DND-41 (cell line): ENCODE measurements around the gene ACAP1.
A peak's percentile ranks its signal among the peaks of the same experiment; 100 is the strongest.
"Not testable (repeated sequence)": the region's sequence is repeated elsewhere in the genome, so short reads cannot be mapped to it uniquely, and the experiment has no call there.

Source experiments
- ATAC-seq: fragments of 200-7000 bp; cut with Tn5 transposase; 3 replicates; pipeline ENCODE4 v1.9.1; 2021; ENCODE audit warnings: low read depth; ENCODE audit not compliant: insufficient read depth
- DNase-seq: peaks from one replicate; pipeline ENCODE4 v3.0.0-alpha.2; 2020
- H2AFZ ChIP-seq: 2 replicates; pipeline ENCODE4 v1.6.0; 2012; ENCODE audit warnings: low read depth, low read length
- H3K27ac ChIP-seq: 2 replicates; pipeline ENCODE4 v1.5.1; 2012; ENCODE audit warnings: low read length, inconsistent platforms
- H3K27me3 ChIP-seq: fragments of 200-600 bp; sonication (generic); 2 replicates; pipeline ENCODE4 v1.6.0; 2012; ENCODE audit warnings: low read length, mild to moderate bottlenecking, inconsistent platforms; ENCODE audit not compliant: insufficient read depth, poor library complexity
- H3K36me3 ChIP-seq: 2 replicates; pipeline ENCODE4 v1.5.1; 2012; ENCODE audit warnings: low read length, inconsistent platforms; ENCODE audit not compliant: insufficient read depth
- H3K4me1 ChIP-seq: 2 replicates; pipeline ENCODE4 v1.5.1; 2012; ENCODE audit warnings: mild to moderate bottlenecking, low read length; ENCODE audit not compliant: insufficient read depth
- H3K4me2 ChIP-seq: 2 replicates; pipeline ENCODE4 v1.6.0; 2012; ENCODE audit warnings: mild to moderate bottlenecking, moderate library complexity, low read length, inconsistent platforms; ENCODE audit not compliant: insufficient read depth
- H3K4me3 ChIP-seq, 2 experiments: fragments of 200-600 bp in 1 of 2; shearing (Covaris generic) in 1 of 2; 2 replicates each; pipeline ENCODE4 v1.5.1; 2012 to 2016; ENCODE audit warnings: inconsistent platforms in 2 of 2, low read length in 2 of 2, mild to moderate bottlenecking in 2 of 2, low read depth in 1 of 2, moderate library complexity in 1 of 2
- H3K79me2 ChIP-seq: 2 replicates; pipeline ENCODE4 v1.6.0; 2012; ENCODE audit warnings: low read length, inconsistent platforms; ENCODE audit not compliant: insufficient read depth
- H3K9ac ChIP-seq: 2 replicates; pipeline ENCODE4 v1.6.0; 2012; ENCODE audit warnings: low read depth, mild to moderate bottlenecking, inconsistent platforms, low read length, moderate library complexity
- H3K9me3 ChIP-seq: 2 replicates; pipeline ENCODE4 v1.5.1; 2012; ENCODE audit warnings: low read length, moderate library complexity, mild to moderate bottlenecking, inconsistent platforms; ENCODE audit not compliant: insufficient read depth, severe bottlenecking
- H4K20me1 ChIP-seq: 2 replicates; pipeline ENCODE4 v1.6.0; 2012; ENCODE audit warnings: low read length; ENCODE audit not compliant: insufficient read depth
- EZH2 ChIP-seq: IDR thresholded peaks from 3 replicates; pipeline ENCODE4 v1.6.1; 2012; ENCODE audit warnings: borderline replicate concordance, low read depth, mild to moderate bottlenecking, moderate library complexity, low read length, inconsistent platforms; ENCODE audit not compliant: severe bottlenecking
- TF ChIP-seq, protein P1 (sequence below): IDR thresholded peaks from 2 replicates; pipeline ENCODE4 v1.5.1; 2012; ENCODE audit warnings: borderline replicate concordance, low read length, moderate library complexity, mild to moderate bottlenecking; ENCODE audit not compliant: poor library complexity, severe bottlenecking; ENCODE audit errors: extremely low read depth

The ACAP1 gene

DNA sequence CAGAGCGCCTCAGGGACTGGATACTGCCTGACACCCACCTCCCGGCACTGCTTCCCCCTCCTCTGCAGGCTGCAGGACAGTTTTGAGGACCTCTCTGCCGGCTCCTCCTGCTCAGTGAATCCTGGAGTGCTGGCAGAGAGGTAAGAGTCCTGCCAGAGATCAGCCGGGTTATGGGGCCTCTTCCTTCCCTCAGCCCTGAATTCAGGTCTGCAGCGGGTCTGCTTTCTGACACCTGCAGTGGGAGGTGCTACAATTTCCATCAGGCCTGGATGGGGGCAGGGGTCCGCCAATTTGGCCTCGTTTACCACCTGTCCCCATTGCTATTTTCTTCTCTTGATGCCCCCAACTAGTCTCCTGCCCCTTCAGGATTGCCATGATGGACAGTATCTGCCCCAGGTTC lies 4.2 kb upstream of the ACAP1 start:
- peaks cover 7% of the 10 kb centered on the region for H3K36me3 ChIP-seq
- H3K9me3 ChIP-seq: no peaks in the 10 kb centered on the region
- no peak for DNase-seq
- no peak for TF ChIP-seq EZH2
- TF ChIP-seq, protein P1, sequence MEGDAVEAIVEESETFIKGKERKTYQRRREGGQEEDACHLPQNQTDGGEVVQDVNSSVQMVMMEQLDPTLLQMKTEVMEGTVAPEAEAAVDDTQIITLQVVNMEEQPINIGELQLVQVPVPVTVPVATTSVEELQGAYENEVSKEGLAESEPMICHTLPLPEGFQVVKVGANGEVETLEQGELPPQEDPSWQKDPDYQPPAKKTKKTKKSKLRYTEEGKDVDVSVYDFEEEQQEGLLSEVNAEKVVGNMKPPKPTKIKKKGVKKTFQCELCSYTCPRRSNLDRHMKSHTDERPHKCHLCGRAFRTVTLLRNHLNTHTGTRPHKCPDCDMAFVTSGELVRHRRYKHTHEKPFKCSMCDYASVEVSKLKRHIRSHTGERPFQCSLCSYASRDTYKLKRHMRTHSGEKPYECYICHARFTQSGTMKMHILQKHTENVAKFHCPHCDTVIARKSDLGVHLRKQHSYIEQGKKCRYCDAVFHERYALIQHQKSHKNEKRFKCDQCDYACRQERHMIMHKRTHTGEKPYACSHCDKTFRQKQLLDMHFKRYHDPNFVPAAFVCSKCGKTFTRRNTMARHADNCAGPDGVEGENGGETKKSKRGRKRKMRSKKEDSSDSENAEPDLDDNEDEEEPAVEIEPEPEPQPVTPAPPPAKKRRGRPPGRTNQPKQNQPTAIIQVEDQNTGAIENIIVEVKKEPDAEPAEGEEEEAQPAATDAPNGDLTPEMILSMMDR: no peak
- H3K9ac ChIP-seq: no peak overlapping the region
- peaks cover 58% of the 10 kb centered on the region for H3K4me1 ChIP-seq
- H3K27me3 ChIP-seq: no peaks in the 10 kb centered on the region
- H3K27ac ChIP-seq: no peak overlapping the region
- no peak for ATAC-seq
- H3K4me3 ChIP-seq: no peak overlapping the region
- H2AFZ ChIP-seq: no peak overlapping the region
- no peaks in the 10 kb centered on the region for H4K20me1 ChIP-seq
- H3K4me2 ChIP-seq: no peak overlapping the region
- H3K79me2 ChIP-seq: peaks cover 47% of the 10 kb centered on the region

DNA sequence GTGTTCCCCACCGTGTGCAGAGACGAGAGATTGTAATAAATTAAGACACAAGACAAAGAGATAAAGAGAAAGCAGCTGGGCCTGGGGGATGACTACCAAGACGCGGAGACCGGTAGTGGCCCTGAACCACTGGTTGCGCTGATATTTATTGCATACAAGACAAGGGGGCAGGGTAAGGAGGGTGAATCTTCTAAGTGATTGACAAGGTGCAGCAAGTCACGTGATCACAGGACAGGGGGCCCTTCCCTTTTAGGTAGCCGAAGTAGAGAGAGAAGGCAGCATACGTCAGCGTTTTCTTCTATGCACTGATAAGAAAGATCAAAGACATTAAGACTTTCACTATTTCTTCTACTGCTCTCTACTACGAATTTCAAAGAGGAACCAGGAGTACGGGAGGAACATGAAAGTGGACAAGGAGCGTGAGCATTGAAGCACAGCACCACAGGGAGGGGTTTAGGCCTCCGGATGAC lies 3.7 kb upstream of the ACAP1 start:
- not testable (repeated sequence) for H3K9me3 ChIP-seq, H3K9ac ChIP-seq, H3K4me3 ChIP-seq, H3K36me3 ChIP-seq, H3K4me2 ChIP-seq, H3K27me3 ChIP-seq, H4K20me1 ChIP-seq, ATAC-seq, H2AFZ ChIP-seq, DNase-seq, H3K27ac ChIP-seq
- Histone ChIP-seq H3K4me1 (peaks cover 58% of the 10 kb centered on the region), H3K79me2 (peaks cover 47% of the 10 kb centered on the region)

DNA sequence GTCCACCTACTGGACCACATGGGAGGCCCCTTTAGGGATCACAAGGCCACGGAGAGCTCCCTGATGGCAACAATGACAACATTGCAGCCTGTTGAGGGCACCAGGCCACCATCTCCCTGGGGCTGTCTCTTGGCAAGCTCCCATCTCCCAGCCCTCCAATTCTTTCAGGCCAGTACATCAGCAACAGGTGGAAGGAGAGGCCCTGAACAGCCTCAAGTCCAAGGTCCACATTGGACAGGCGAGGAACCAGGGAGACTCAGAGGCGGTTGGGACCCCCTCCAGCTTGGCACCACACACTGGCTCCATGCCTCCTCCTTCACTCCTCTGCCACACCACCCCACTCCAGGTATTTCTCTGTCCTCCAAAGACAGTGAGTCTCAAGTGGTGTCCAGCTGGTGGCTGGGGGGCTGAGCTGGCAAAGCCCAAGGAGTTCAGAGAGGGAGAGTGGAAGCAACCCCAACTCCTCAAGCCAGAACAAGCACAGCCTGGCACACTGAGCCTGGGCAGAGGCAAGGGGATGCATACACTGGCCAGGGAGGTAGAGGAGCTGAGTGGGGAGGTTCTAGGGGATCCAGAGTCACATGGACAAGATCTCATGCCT lies 1.3 kb upstream of the ACAP1 start:
- H3K9ac ChIP-seq: peak overlapping the region; percentile 69
- TF ChIP-seq EZH2: no peak
- TF ChIP-seq, protein P1: no peak
- H2AFZ ChIP-seq: peak overlapping the region; percentile 52
- peaks cover 32% of the 10 kb centered on the region for H3K79me2 ChIP-seq
- ATAC-seq (no peak), DNase-seq (no peak)
- no peaks in the 10 kb centered on the region for H4K20me1 ChIP-seq
- no peaks in the 10 kb centered on the region for H3K27me3 ChIP-seq
- peak overlapping the region; percentile 81 for H3K4me2 ChIP-seq
- no peaks in the 10 kb centered on the region for H3K9me3 ChIP-seq
- no peaks in the 10 kb centered on the region; the same call in 1 of the 2 replicates for H3K36me3 ChIP-seq
- peak overlapping the region; percentile 98 for H3K27ac ChIP-seq
- peaks cover 45% of the 10 kb centered on the region for H3K4me1 ChIP-seq
- peak overlapping the region in 1 of 2 experiments; percentile 60; a peak in 2 of 4 replicates for H3K4me3 ChIP-seq

DNA sequence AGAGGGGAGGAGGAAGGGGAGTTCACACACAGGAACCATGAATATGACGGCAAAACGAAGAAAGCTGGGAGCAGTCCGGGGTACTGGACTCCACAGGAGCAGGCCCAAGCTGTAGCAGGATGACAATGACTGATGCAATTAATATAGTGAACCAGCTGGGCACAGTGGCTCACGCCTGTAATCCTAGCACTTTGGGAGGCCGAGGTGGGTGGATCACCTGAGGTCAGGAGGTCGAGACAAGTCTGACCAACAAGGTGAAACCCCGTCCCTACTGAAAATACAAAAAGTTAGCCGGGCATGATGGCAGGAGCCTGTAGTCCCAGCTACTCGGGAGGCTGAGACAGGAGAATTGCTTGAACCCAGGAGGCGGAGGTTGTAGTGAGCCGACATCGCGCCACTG lies 564 bp upstream of the ACAP1 start:
- Histone ChIP-seq H3K4me2 (peak overlapping the region; percentile 81), H2AFZ (peak overlapping the region; percentile 52; the same call in 1 of the 2 replicates), H3K79me2 (peaks cover 30% of the 10 kb centered on the region), H3K27ac (peak overlapping the region; percentile 98), H3K4me3 (peak overlapping the region; percentile 1 to 60; a peak in 3 of 4 replicates), H3K9ac (peak overlapping the region; percentile 69), H3K4me1 (peaks cover 38% of the 10 kb centered on the region)
- ATAC-seq, H3K36me3 ChIP-seq, DNase-seq, H3K9me3 ChIP-seq, H3K27me3 ChIP-seq, H4K20me1 ChIP-seq: not testable (repeated sequence)

DNA sequence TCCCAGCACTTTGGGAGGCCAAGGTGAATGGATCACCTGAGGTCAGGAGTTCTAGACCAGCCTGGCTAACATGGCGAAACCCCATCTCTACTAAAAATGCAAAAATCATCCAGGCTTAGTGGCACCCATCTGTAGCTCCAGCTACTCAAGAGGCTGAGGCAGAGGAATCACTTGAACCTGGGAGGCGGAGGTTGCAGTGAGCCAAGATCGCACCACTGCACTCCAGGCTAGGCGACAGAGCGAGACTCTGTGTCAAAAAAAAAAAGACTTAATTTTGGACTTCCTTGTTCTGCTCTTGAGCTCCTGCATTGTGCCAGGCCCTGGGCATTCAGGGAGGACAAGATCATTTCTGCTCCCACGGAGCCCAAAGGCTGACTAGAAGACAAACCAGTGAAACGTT lies 1.3 kb downstream of the ACAP1 start:
- H2AFZ ChIP-seq, H3K27me3 ChIP-seq, DNase-seq, H4K20me1 ChIP-seq, H3K9me3 ChIP-seq, ATAC-seq: not testable (repeated sequence)
- H3K79me2 ChIP-seq: peaks cover 31% of the 10 kb centered on the region
- peak overlapping the region; percentile 98 for H3K27ac ChIP-seq
- H3K4me3 ChIP-seq: peak overlapping the region in 1 of 2 experiments; percentile 60; a peak in 2 of 4 replicates
- H3K4me1 ChIP-seq: peaks cover 35% of the 10 kb centered on the region
- H3K36me3 ChIP-seq: peaks cover 14% of the 10 kb centered on the region
- peak overlapping the region; percentile 81 for H3K4me2 ChIP-seq
- H3K9ac ChIP-seq: peak overlapping the region; percentile 69
